Mucosa of descending colon (tissue), 3 donors: ENCODE measurements around the gene CREB1. TPM values are rescaled to one million over a fixed set of nuclear protein-coding genes. Genes with fewer than 3 reads are reported as not detected.

Source experiments
- ATAC-seq: fragments of 200-7000 bp; cut with Tn5 transposase; one replicate; pipeline ENCODE4 v1.9.1; 2020; ENCODE audit warnings: mild to moderate bottlenecking, moderate library complexity
- DNase-seq, 3 donors: peaks; one replicate each; pipeline ENCODE4 v3.0.0-alpha.2; 2020
- H3K36me3 ChIP-seq: fragments of 200-600 bp; one replicate; pipeline ENCODE4 v1.8.0; 2021; ENCODE audit warnings: low read depth, mild to moderate bottlenecking
- H3K4me1 ChIP-seq: fragments of 200-600 bp; one replicate; pipeline ENCODE4 v1.8.0; 2021; ENCODE audit warnings: low read depth, mild to moderate bottlenecking
- H3K4me3 ChIP-seq: fragments of 200-600 bp; one replicate; pipeline ENCODE4 v1.8.0; 2021; ENCODE audit warnings: mild to moderate bottlenecking
- H3K9me3 ChIP-seq: fragments of 200-600 bp; one replicate; pipeline ENCODE4 v1.8.0; 2021; ENCODE audit warnings: mild to moderate bottlenecking
- intact Hi-C, 2 donors: fragments of 100-400 bp; cut with DNase I in 1 of 2; cut with micrococcal nuclease in 1 of 2; formaldehyde crosslinking; loops; one replicate each; pipeline versions ENCODE4 v1.11.0 to v1.11.1; 2022; cut with DNase I, micrococcal nuclease
- total RNA-seq, 3 donors: library from RNA; stranded (reverse); fragmentation: NEBNext Ultra II Directional in 2 of 3; extraction: Animal tissue kit (Norgen Biotek cat#: 25700) in 2 of 3; gene quantifications; one replicate each; pipeline versions ENCODE4 v1.2.1 to v1.2.4, GENCODE V29; 2021 to 2023
- TF ChIP-seq, protein P1 (sequence below): fragments of 200-600 bp; IDR thresholded peaks from one replicate; pipeline ENCODE4 v1.8.0; 2022; ENCODE audit warnings: antibody characterized with exemption, mild to moderate bottlenecking
- donor health status: DM: no; HTN: no; CAD: no; lungs with moderate emphysema.
- donor health status: DM: no; HTN: no; CAD: no.
- donor health status: DM: no; HTN: yes; CAD: no.

The CREB1 gene
- total RNA-seq, 3 donors from 2014 or later = 51.1 to 65.0 (median 53.3) TPM

DNA sequence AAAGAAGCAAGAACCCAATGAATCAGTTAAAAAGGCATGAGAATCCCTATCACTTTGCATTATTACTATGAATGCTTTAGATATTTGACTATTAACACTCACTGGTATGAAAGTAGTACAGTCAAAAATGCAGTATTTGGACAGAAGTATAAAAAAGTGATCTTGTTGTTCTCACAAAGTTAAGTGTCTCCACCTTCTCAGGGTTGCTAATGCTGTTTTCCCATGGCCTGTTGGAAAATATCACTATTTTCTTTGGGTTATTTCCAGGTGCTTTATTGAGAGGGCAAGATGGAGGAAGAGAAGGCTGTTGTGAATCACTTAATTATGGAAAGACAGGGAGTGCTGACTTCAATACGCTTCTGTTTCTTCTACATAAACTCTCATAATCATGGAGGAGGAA is 13.6 kb upstream of the CREB1 start:
- intact Hi-C loops = no loop called here
- DNase-seq (no peak), ATAC-seq (no peak)
- Histone ChIP-seq H3K9me3 (no peaks in the 10 kb centered on the region), H3K4me3 (no peak overlapping the region), H3K4me1 (no peaks in the 10 kb centered on the region), H3K36me3 (no peaks in the 10 kb centered on the region)
- TF ChIP-seq, protein P1, sequence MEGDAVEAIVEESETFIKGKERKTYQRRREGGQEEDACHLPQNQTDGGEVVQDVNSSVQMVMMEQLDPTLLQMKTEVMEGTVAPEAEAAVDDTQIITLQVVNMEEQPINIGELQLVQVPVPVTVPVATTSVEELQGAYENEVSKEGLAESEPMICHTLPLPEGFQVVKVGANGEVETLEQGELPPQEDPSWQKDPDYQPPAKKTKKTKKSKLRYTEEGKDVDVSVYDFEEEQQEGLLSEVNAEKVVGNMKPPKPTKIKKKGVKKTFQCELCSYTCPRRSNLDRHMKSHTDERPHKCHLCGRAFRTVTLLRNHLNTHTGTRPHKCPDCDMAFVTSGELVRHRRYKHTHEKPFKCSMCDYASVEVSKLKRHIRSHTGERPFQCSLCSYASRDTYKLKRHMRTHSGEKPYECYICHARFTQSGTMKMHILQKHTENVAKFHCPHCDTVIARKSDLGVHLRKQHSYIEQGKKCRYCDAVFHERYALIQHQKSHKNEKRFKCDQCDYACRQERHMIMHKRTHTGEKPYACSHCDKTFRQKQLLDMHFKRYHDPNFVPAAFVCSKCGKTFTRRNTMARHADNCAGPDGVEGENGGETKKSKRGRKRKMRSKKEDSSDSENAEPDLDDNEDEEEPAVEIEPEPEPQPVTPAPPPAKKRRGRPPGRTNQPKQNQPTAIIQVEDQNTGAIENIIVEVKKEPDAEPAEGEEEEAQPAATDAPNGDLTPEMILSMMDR = no peak

DNA sequence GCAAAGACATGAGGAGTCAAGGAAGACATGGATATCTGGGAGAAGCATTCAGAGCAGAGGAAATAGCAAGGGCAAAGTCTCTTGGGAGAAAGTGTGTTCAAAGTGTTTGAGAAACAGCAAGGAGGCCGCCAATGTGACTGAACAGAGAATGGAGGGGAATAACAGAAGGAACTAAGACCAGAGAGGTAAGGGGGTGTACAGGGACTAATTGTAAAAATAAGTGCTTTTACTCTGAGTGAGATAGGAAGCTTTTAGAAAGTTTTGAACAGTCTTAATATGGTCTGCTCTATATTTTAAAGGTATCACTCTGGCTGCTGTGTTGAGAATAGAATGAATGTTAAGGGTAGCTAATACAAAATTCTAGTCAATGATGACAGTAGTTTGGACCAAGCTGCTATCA is 6.8 kb upstream of the CREB1 start:
- Histone ChIP-seq H3K9me3 (no peaks in the 10 kb centered on the region), H3K4me3 (no peak overlapping the region), H3K4me1 (peaks cover 3% of the 10 kb centered on the region), H3K36me3 (no peaks in the 10 kb centered on the region)
- DNase-seq (no peak), ATAC-seq (no peak)
- intact Hi-C loops = no loop called here
- TF ChIP-seq, protein P1 = no peak

DNA sequence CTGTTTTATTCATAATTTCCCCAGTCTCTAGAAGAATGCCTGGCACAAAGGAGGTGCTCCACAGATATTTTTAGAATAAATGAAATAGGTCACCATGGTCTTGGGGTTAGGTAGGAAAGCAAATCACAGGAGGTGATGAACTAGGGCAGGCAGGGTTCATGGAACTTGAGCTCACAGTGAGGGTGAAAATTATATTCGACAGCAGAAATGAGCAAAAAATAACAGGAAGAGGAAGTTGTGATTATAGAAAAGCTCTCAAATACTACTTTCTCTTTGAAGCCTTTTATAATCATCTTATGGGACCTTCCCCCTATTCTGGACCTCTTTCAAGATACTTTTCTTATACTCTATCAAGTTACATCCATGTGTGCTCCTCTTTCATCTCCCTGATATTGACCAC is 4.5 kb upstream of the CREB1 start:
- no peak for ATAC-seq
- Histone ChIP-seq H3K36me3 (no peaks in the 10 kb centered on the region), H3K4me3 (no peak overlapping the region), H3K9me3 (no peaks in the 10 kb centered on the region), H3K4me1 (peaks cover 9% of the 10 kb centered on the region)
- TF ChIP-seq, protein P1 = no peak
- intact Hi-C loops = no loop called here
- DNase-seq = no peak

DNA sequence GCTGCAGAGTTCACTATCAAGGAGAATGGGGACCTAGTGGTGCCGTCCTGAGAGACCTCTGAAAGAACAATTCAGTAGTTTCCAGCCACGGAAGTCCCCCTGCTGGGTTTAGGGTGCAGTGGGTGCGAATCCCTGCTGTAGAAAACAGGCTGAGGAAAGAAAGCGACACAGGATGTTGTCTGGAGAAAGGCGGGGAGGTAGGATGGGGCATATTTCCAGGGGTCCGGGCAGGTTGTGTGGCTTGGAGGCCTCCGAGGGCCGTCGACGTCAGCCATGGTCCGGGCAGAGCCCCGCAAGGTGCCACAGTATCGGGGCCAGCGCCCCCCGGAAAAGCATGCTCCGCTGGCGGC is 807 bp upstream of the CREB1 start:
- intact Hi-C loops = no loop called here
- Histone ChIP-seq H3K9me3 (no peaks in the 10 kb centered on the region), H3K4me1 (peaks cover 29% of the 10 kb centered on the region), H3K36me3 (no peaks in the 10 kb centered on the region), H3K4me3 (peak overlapping the region; percentile 71)
- ATAC-seq (peak; percentile 3), DNase-seq (no peak)
- TF ChIP-seq, protein P1 = no peak

DNA sequence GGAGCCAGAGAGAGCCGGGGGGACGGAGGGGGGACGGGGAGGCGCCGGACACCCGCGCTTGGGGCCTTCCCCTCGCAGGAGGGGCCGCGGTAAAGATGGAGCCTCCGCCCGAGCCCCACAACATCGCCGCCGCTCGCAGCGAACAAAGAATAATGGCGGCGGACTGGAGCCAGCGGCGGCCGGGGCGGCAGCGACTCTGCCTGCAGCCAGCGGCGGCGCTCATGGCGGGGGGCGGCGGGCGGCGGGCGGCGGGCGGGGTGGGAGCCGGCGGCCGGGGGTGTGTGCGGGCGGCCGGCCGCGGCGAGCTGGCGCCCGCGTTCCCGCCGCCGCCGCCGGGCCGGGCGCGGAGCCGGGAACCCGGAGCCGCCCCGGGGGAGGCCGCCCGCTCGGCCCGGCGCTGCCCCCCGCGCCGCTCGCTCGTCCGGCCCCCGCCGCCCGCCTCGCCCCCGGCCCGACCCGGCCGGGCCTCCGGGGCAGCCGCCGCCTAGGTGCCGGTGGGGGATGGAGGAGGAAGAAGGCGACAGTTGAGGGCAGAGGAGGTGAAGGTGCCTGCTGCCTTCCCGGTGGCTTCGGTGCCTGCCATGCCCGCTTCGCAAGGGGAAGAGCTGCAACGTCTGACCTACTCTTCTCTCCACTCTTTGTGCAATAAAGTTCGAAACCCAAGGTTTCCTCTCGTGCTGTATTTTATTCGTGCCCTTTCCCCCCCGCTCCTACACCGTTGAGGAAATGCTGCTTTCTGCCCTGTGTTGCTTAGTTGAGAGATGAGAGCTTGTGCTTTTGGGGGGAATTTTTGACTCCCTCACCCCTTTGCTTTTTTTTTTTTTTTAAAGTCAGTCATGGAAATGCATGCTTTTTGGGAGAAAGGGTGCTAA is 634 bp downstream of the CREB1 start:
- peak; percentile 66 to 79 (median 73) for DNase-seq
- H3K36me3 ChIP-seq = no peaks in the 10 kb centered on the region
- H3K9me3 ChIP-seq = no peaks in the 10 kb centered on the region
- peak overlapping the region; percentile 71 for H3K4me3 ChIP-seq
- peaks cover 39% of the 10 kb centered on the region for H3K4me1 ChIP-seq
- intact Hi-C loops = no loop called here
- ATAC-seq = peak; percentile 0
- TF ChIP-seq, protein P1 = no peak
